Hepatocyte (in vitro differentiated cells): Measurements from ENCODE around the gene RPL29.

Experiments used
- EZH2 ChIP-seq: fragments of 200-600 bp; sonication (generic); IDR thresholded peaks from 2 replicates; pipeline ENCODE4 v1.6.1; 2016; ENCODE audit warnings: antibody characterized with exemption, mild to moderate bottlenecking, borderline replicate concordance
- TF ChIP-seq, protein P1 (sequence below): fragments of 200-600 bp; sonication (generic); IDR thresholded peaks from 2 replicates; pipeline ENCODE4 v1.5.1; 2016; ENCODE audit warnings: antibody characterized with exemption, mild to moderate bottlenecking; ENCODE audit not compliant: poor library complexity

DNA sequence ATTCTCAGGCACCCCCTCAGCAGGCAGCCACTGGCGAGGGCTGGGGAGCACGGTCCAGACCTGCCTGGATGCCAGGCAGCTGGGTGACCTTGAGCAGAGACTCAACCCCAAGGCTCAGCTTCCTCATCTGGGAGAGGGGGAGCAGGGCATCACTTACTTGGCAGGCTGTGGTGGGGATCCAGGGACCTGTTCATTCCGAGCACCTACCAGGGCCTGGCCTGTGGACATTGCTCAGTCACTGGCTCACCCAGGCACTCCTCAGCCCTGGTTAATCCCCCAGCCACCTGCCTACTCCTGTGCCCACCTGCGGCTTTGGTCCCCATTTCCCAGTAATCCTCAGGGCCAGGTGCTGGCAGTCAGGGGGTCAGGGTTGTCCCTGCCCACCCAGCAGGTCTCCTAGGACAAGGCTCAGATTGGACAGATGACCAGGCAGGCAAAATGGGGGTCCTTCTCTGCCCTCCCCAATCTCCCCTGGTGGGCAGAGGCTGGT lies 9.3 kb upstream of the RPL29 start:
- TF ChIP-seq, protein P1, sequence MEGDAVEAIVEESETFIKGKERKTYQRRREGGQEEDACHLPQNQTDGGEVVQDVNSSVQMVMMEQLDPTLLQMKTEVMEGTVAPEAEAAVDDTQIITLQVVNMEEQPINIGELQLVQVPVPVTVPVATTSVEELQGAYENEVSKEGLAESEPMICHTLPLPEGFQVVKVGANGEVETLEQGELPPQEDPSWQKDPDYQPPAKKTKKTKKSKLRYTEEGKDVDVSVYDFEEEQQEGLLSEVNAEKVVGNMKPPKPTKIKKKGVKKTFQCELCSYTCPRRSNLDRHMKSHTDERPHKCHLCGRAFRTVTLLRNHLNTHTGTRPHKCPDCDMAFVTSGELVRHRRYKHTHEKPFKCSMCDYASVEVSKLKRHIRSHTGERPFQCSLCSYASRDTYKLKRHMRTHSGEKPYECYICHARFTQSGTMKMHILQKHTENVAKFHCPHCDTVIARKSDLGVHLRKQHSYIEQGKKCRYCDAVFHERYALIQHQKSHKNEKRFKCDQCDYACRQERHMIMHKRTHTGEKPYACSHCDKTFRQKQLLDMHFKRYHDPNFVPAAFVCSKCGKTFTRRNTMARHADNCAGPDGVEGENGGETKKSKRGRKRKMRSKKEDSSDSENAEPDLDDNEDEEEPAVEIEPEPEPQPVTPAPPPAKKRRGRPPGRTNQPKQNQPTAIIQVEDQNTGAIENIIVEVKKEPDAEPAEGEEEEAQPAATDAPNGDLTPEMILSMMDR: no peak
- TF ChIP-seq EZH2: no peak
